Bronchial epithelial cell (primary cell): ENCODE results near the gene WASHC4. TPM values are rescaled to one million over a fixed set of nuclear protein-coding genes. Genes with fewer than 3 reads are reported as not detected.
"Not testable (repeated sequence)": the region's sequence is repeated elsewhere in the genome, so short reads cannot be mapped to it uniquely, and the experiment has no call there.

ENCODE experiments used
- DNase-seq: peaks from one replicate; pipeline ENCODE4 v3.0.0-alpha.2; 2010; ENCODE audit warnings: low read depth
- FAIRE-seq: peaks from 2 replicates; lab custom pipeline; 2011; peaks lifted over from hg19 to GRCh38; lab: Jason Lieb, UNC
- H3K27me3 ChIP-seq: 2 replicates; pipeline ENCODE4 v1.5.1; 2011; ENCODE audit warnings: low read length; ENCODE audit not compliant: control insufficient read depth, insufficient read depth
- H3K36me3 ChIP-seq: 2 replicates; pipeline ENCODE4 v1.5.1; 2011; ENCODE audit warnings: low read length; ENCODE audit not compliant: control insufficient read depth, insufficient read depth
- H3K4me3 ChIP-seq: 2 replicates; pipeline ENCODE4 v1.5.1; 2011; ENCODE audit warnings: mild to moderate bottlenecking, low read depth, low read length, control low read depth
- total RNA-seq: library from RNA; depleted of rRNA; stranded (reverse); fragments of >200 nt; gene quantifications from 2 replicates; pipeline ENCODE4 v1.2.1, GENCODE V29; 2014
- TF ChIP-seq, protein P1 (sequence below): IDR thresholded peaks from 2 replicates; pipeline ENCODE4 v1.5.1; 2011; ENCODE audit warnings: mild to moderate bottlenecking, moderate library complexity, low read length, control low read depth, inconsistent platforms; ENCODE audit not compliant: insufficient read depth, severe bottlenecking

WASHC4 gene
- total RNA-seq, 1 donor from 2014 or later: 60.8 TPM

DNA sequence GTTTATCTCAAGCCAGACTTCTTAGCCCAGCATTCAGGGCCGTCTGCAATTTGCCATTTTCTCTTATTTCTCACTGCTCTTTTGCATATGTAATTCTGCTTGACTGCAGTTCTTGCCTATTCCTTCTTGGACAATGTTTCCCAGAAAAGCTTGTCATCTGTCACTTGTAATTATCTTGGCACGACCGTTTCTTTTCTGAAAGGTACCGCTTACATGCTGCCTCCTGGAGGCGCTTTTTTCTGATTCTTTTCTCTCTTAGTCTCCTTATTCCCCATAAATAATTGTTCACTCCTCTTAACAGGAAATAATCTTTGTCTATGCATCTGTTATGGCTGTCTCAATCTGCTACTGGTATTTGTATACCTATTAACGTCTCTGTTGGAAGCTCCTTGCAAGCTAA lies 22.0 kb upstream of the WASHC4 start:
- Histone ChIP-seq H3K27me3 (peaks cover 1% of the 10 kb centered on the region), H3K4me3 (no peak overlapping the region), H3K36me3 (no peaks in the 10 kb centered on the region)
- DNase-seq (no peak), FAIRE-seq (no peak)
- TF ChIP-seq, protein P1, sequence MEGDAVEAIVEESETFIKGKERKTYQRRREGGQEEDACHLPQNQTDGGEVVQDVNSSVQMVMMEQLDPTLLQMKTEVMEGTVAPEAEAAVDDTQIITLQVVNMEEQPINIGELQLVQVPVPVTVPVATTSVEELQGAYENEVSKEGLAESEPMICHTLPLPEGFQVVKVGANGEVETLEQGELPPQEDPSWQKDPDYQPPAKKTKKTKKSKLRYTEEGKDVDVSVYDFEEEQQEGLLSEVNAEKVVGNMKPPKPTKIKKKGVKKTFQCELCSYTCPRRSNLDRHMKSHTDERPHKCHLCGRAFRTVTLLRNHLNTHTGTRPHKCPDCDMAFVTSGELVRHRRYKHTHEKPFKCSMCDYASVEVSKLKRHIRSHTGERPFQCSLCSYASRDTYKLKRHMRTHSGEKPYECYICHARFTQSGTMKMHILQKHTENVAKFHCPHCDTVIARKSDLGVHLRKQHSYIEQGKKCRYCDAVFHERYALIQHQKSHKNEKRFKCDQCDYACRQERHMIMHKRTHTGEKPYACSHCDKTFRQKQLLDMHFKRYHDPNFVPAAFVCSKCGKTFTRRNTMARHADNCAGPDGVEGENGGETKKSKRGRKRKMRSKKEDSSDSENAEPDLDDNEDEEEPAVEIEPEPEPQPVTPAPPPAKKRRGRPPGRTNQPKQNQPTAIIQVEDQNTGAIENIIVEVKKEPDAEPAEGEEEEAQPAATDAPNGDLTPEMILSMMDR: no peak

DNA sequence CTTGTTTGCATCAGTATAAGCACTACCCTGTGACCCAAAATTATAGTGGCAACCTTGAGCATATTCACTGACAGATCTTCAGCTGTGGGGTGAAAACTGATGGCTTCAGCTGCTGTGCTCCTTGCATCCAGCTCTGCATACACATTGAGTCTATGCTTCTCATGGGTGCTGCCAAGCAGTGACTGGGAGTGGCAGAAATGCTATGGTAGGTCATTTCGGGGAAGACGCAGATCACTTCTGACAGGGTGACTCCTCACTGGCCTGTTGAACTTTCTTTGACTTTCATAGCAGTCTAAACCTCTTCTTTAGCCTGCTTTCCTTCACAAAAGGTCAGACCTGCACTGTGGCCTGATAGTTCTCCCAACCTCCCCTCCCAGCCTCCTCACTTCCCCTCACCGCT lies 17.7 kb upstream of the WASHC4 start:
- no peak for DNase-seq
- no peak for FAIRE-seq
- TF ChIP-seq, protein P1: no peak
- Histone ChIP-seq H3K36me3 (no peaks in the 10 kb centered on the region), H3K4me3 (no peak overlapping the region), H3K27me3 (no peaks in the 10 kb centered on the region)

DNA sequence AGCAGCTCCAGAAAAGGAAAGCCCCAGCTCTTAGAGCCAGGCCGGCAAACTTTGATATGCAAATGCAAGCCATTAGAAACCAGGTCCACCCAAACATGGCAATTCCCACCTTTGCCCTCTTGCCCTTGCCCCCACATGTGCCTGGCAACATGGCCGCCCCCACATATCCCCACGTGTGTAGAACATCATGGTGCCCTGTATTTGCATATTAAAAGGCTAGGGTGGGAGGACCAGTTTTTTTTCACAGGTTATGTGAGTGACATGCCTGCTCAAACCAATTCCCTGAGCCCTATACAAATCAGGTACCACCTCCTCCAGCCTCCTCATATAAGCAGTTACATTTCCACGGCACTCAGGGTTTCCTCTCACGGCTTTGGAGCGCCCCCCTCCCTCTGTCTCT lies 17.2 kb upstream of the WASHC4 start:
- no peak for DNase-seq
- FAIRE-seq: no peak
- Histone ChIP-seq H3K36me3 (no peaks in the 10 kb centered on the region), H3K4me3 (no peak overlapping the region), H3K27me3 (no peaks in the 10 kb centered on the region)
- TF ChIP-seq, protein P1: no peak

DNA sequence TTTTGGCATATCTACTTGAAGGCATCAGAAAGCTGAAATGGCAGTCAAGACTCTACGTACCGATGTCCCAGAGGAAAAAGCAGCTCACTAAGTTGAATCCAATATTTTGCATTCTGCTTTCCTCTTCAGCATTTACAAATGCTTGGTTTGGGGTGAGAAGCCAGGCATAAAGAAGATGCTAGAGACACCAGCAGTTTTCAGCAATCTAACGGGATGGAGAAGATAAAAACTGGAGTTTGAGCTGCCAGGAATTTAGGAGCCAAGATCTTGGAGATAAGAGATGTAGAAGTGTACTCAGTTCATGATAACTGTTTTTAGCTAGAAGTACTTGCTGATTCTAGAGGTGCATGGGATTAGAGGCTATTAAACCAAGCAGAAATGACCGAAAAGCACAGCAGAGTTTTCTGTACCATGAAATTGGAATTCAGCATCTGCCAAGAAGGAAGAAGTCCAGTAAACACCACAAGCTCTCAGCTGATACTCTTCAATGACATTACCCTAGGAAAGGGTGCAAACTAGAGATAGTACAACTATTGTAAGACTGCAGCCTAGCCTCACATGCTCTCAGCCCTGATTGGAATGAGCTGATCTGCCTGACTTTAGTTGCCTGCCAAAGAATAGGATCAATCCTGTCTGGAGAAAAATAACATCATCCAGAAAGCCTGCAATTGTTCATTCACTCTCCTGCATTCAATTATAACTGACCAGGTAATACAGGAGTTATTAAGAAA lies 15.9 kb upstream of the WASHC4 start:
- no peaks in the 10 kb centered on the region for H3K27me3 ChIP-seq
- DNase-seq (no peak), FAIRE-seq (no peak)
- H3K4me3 ChIP-seq: peak overlapping the region; percentile 16
- H3K36me3 ChIP-seq: no peaks in the 10 kb centered on the region
- TF ChIP-seq, protein P1: no peak

DNA sequence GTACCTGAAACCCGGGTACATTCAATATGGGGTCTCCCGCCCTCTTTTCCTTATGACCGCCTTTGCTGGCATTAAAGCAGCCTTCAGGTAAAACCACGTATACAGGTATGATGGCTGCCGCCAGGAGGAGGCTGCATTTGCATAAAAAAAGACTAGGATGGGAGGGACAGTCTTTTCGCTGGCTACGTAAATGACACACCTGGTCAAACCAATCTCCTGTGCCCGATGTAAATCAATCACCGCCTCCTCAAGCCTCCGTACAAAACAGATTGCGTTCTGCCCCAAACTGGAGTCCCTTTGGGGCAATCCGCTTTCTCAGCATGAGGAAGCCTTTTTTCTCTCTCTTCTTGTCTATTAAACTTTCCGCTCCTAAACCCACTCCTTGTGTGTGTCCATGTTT lies 15.2 kb upstream of the WASHC4 start:
- H3K27me3 ChIP-seq: no peaks in the 10 kb centered on the region
- H3K36me3 ChIP-seq: no peaks in the 10 kb centered on the region
- peak; percentile 83 for DNase-seq
- TF ChIP-seq, protein P1: peak; percentile 22
- peak overlapping the region; percentile 16 for H3K4me3 ChIP-seq
- FAIRE-seq: no peak

DNA sequence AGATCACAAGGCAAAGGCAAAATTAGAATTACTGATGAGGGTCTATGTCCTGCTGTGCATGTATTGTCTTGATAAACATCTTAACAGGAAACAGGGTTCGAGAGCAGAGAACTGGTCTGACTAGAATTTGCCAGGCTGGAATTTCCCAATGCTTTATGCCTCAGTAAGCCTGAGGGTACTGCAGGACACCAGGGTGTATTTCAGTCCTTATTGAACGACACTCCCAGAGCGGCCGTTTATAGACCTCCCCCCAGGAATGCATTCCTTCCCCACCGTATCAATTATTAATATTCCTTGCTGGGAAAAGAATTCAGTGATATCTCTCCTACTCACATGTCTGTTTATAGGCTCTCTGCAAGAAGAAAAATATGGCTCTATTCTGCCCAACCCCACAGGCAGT lies 12.2 kb upstream of the WASHC4 start:
- FAIRE-seq, DNase-seq, H3K4me3 ChIP-seq, H3K27me3 ChIP-seq, H3K36me3 ChIP-seq: not testable (repeated sequence)
